Measurements from ENCODE around the gene DISC1. TPM values are rescaled to one million over a fixed set of nuclear protein-coding genes. Genes with fewer than 3 reads are reported as not detected.
A peak's percentile ranks its signal among the peaks of the same experiment; 100 is the strongest.

The DISC1 gene
- total RNA-seq, 2 experiments from 2014 or later = 3.5 to 5.0 TPM

DNA sequence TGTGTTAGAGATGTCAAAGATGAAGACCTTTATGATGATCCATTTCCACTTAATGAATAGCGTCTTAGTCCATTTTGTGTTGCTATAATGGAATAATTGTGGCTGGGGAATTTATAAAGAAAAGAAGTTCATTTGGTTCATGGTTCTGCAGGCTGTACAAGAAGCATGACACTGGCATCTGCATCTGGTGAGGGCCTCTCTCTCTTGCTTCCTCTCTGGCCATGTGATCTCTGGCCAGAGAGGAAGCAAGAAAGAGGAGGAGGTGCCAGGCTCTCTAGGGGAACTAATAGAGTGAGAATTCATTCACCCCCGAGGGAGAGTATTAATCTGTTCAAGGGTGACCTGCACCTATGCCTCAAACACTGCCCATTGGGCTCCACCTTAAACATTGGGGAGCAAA lies 242.8 kb downstream of the DISC1 start:
- Mint-ChIP-seq H3K4me1 (ENCODE audit: low read depth) (peaks cover 30% of the 10 kb centered on the region), H3K4me3 (no peak overlapping the region), H3K9me3 (no peaks in the 10 kb centered on the region), H3K27me3 (no peaks in the 10 kb centered on the region), H3K36me3 (ENCODE audit: low read depth) (no peaks in the 10 kb centered on the region), H3K27ac (no peak overlapping the region)
- ChIA-PET POLR2A (no interaction called here), CTCF (interaction anchor here (2.6 kb wide), 1 partner anchor 62 kb away, joined by 14 read pairs; no protein-coding TSS in a partner anchor)
- TF ChIP-seq, protein P1, sequence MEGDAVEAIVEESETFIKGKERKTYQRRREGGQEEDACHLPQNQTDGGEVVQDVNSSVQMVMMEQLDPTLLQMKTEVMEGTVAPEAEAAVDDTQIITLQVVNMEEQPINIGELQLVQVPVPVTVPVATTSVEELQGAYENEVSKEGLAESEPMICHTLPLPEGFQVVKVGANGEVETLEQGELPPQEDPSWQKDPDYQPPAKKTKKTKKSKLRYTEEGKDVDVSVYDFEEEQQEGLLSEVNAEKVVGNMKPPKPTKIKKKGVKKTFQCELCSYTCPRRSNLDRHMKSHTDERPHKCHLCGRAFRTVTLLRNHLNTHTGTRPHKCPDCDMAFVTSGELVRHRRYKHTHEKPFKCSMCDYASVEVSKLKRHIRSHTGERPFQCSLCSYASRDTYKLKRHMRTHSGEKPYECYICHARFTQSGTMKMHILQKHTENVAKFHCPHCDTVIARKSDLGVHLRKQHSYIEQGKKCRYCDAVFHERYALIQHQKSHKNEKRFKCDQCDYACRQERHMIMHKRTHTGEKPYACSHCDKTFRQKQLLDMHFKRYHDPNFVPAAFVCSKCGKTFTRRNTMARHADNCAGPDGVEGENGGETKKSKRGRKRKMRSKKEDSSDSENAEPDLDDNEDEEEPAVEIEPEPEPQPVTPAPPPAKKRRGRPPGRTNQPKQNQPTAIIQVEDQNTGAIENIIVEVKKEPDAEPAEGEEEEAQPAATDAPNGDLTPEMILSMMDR (IDR thresholded peaks at IDR 0.05) = no peak
- ATAC-seq (peak; percentile 45), DNase-seq (no peak)
- intact Hi-C loops (cut with micrococcal nuclease) = loop anchor here (5.0 to 10.0 kb wide), 2 partner anchors 63 to 755 kb away; no protein-coding TSS in a partner anchor

DNA sequence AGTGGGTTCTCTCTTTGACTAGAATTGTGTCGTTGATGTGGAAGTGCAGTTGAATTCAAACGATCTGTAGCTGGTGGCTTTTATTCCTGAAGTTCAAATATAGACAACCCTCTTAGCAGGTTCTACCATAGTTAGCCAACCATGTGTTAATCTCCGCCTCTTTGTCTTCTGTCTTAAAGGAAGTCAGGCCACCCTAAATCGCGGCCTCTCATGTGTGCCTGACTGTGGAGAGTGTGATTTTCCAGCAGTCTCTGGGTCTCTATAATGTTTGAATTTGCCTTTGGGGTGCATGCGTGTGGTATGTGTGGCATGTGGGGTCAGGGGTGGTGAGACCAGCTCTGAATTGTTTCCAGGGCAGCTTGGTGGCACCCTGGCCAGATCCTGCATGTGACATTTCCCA lies 244.9 kb downstream of the DISC1 start:
- intact Hi-C loops (cut with micrococcal nuclease) = no loop called here
- Mint-ChIP-seq H3K27me3 (no peaks in the 10 kb centered on the region), H3K27ac (peak overlapping the region; percentile 47), H3K4me3 (no peak overlapping the region), H3K9me3 (peaks cover 6% of the 10 kb centered on the region), H3K36me3 (ENCODE audit: low read depth) (peaks cover 10% of the 10 kb centered on the region), H3K4me1 (ENCODE audit: low read depth) (peaks cover 30% of the 10 kb centered on the region)
- TF ChIP-seq, protein P1 (IDR thresholded peaks at IDR 0.05) = no peak
- ATAC-seq (peak; percentile 24), DNase-seq (no peak)
- ChIA-PET CTCF (interaction anchor here (1.6 to 2.6 kb wide), 2 partner anchors 48 to 60 kb away, joined by 4 to 14 read pairs; no protein-coding TSS in a partner anchor), POLR2A (no interaction called here)

DNA sequence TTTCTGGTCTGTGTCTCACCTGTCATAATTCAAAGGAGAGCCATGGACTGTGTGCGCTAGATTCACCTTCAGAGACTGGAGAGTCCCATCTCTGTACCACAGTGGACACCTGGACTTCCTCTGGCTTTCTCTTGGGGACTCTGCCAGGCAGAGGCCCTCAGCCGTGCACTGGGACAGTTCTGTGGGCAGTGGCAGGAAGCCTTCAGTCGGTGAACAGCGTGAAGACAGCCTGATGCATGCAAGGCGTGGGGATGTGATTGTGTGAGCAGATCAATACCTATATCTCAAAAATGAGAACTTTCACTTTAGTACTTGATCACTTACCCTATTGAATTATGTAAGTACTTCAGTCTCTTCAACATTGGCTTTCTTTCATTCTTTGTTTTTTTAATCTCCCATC lies 245.3 kb downstream of the DISC1 start:
- CTCF ChIA-PET = interaction anchor here (1.6 kb wide), 1 partner anchor 48 kb away, joined by 4 read pairs; no protein-coding TSS in a partner anchor
- H3K9me3 Mint-ChIP-seq = peaks cover 6% of the 10 kb centered on the region
- intact Hi-C loops (cut with micrococcal nuclease) = no loop called here
- peaks cover 10% of the 10 kb centered on the region for H3K36me3 Mint-ChIP-seq (ENCODE audit: low read depth)
- peak overlapping the region; percentile 51 for H3K27ac Mint-ChIP-seq
- H3K4me3 Mint-ChIP-seq = no peak overlapping the region
- TF ChIP-seq, protein P1 (IDR thresholded peaks at IDR 0.05) = no peak
- peaks cover 28% of the 10 kb centered on the region for H3K4me1 Mint-ChIP-seq (ENCODE audit: low read depth)
- DNase-seq (peak; percentile 18), ATAC-seq (peak; percentile 62)
- H3K27me3 Mint-ChIP-seq = no peaks in the 10 kb centered on the region
- POLR2A ChIA-PET = interaction anchor here (0.7 kb wide), 1 partner anchor 1429 kb away, joined by 3 read pairs; no protein-coding TSS in a partner anchor

DNA sequence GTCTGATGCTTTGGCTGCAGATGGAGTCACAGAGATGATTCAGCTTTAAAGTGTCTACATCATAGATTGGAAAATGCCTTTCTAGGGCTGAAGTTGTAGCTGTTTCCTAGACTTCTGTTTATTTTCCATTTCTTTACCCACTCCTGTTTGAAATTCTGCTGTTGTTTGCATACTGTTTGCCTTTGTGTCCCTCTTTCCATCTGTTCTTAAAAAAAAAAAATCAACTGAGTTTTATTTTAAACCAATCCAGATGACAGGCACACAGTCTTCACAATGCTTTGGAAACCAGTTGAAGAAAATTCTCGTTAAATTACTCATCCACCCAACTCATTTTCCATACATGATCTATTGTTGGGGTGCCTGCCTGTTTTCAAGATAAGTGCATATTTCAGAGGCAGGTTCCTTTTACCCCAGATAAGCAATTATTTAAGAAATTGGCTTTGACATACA lies 245.9 kb downstream of the DISC1 start:
- Mint-ChIP-seq H3K27ac (peak overlapping the region; percentile 51), H3K36me3 (ENCODE audit: low read depth) (peaks cover 10% of the 10 kb centered on the region), H3K4me1 (ENCODE audit: low read depth) (peaks cover 28% of the 10 kb centered on the region), H3K27me3 (no peaks in the 10 kb centered on the region), H3K4me3 (no peak overlapping the region), H3K9me3 (peaks cover 6% of the 10 kb centered on the region)
- CTCF ChIA-PET = no interaction called here
- no peak for ATAC-seq
- no peak for DNase-seq
- intact Hi-C loops (cut with micrococcal nuclease) = no loop called here
- POLR2A ChIA-PET = interaction anchor here (0.7 kb wide), 1 partner anchor 1428 kb away, joined by 3 read pairs; no protein-coding TSS in a partner anchor
- TF ChIP-seq, protein P1 (IDR thresholded peaks at IDR 0.05) = no peak

DNA sequence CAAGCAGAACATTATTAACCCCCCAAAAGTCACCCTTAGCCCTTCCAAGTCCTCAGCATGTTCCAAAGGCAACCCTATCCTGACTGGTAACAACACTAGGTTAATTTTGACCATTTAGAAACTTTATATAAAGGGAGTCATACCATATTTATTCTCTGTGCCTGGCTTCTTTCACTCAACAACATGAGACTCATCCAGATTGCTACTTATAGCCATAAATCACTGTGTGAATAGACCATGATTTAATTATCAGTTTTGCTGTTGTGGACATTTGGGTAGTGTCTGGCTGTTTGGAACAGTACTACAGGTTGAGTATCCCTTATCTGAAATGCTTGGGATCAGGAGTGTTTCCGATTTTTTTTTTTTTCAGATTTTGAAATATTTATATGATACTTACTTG lies 252.1 kb downstream of the DISC1 start:
- intact Hi-C loops (cut with micrococcal nuclease) = no loop called here
- H3K4me1 Mint-ChIP-seq (ENCODE audit: low read depth) = no peaks in the 10 kb centered on the region
- H3K36me3 Mint-ChIP-seq (ENCODE audit: low read depth) = peaks cover 10% of the 10 kb centered on the region
- no peak overlapping the region for H3K27ac Mint-ChIP-seq
- TF ChIP-seq, protein P1 (IDR thresholded peaks at IDR 0.05) = no peak
- POLR2A ChIA-PET = no interaction called here
- H3K27me3 Mint-ChIP-seq = no peaks in the 10 kb centered on the region
- peaks cover 6% of the 10 kb centered on the region for H3K9me3 Mint-ChIP-seq
- CTCF ChIA-PET = no interaction called here
- no peak overlapping the region for H3K4me3 Mint-ChIP-seq
- ATAC-seq (no peak), DNase-seq (no peak)

Measured in activated CD8-positive, alpha-beta T cell treated with anti-CD3 and anti-CD28 coated beads for 36 hours (primary cell).